Stimulated activated CD8-positive, alpha-beta memory T cell treated with anti-CD3 and anti-CD28 coated beads, Interleukin-12 subunit alpha, Interleukin-12 subunit beta, amount 100 ng/mL, for 24 hours (primary cell): ENCODE data around the gene POLD1.

Experiments
- DNase-seq: peaks from one replicate; pipeline ENCODE4 v3.0.0-alpha.2; 2020; ENCODE audit errors: extremely low read depth

Gene POLD1

GRCh38 chr19:50466706-50467039, 82.5 kb downstream of the POLD1 start:
- no peak for DNase-seq

GRCh38 chr19:50467566-50467965, 83.4 kb downstream of the POLD1 start:
- no peak for DNase-seq
